SH-SY5Y (cell line): ENCODE results near the gene LIN54.

Experiments
- GATA2 ChIP-seq: IDR thresholded peaks from 2 replicates; pipeline ENCODE4 v1.6.1; 2011; ENCODE audit warnings: mild to moderate bottlenecking, low read depth, low read length
- GATA3 ChIP-seq: IDR thresholded peaks from 2 replicates; pipeline ENCODE4 v1.6.1; 2011; ENCODE audit warnings: low read depth, mild to moderate bottlenecking, low read length, moderate library complexity

DNA sequence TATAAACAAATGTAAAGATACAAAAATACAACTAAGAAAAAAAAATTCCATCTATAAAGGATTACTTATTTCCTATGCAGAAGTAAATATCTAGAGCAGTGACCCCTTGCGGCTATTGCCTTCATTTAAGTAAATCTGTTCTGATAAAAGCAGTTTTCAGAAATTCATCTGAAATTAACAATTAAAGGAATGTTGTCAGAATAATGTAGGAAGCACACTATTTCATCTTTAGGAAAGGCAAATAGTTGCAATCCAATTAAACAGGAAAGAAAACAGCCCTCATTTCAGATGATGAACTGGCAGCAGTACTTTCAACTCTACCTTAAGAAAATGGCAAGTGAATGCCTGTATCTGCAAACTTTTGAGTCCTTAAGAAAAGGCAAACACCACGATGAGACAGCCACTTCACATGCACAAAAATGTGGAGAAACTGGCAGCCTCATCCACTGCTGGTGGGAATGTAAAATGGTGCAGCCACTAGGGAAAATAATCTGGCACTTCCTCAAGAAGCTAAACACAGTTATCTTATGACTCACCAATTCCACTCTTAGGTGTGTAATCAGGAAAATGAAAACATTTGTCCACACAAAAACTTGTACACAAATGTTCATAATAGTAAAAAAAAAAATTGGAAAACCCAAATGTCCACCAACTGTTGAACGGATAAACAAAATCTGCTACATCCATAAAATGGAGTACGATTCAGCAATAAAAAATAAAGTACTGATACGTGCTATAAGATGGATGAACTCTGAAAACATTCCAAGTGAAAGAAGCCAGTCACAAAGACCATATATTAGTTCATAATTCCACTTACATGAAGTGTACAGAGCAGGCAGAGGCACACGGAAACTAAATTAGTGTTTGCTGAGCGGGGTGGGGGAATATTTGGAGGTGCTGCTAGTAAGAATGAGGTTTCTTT, 112.0 kb downstream of the LIN54 start:
- no peak for TF ChIP-seq GATA2
- no peak for TF ChIP-seq GATA3
